Ovary (tissue), 3 donors: Measurements from ENCODE around the gene AGO1.
"Not testable (repeated sequence)": the region's sequence is repeated elsewhere in the genome, so short reads cannot be mapped to it uniquely, and the experiment has no call there.

Experiments used
- CTCF ChIP-seq, 3 donors: fragments of 450-650 bp in 2 of 3; fragments of 200-600 bp in 1 of 3; IDR thresholded peaks; one replicate each; pipeline versions ENCODE4 v1.5.1 to v1.8.0; 2016 to 2022; ENCODE audit warnings: antibody characterized with exemption in 3 of 3, mild to moderate bottlenecking in 1 of 3
- EP300 ChIP-seq: sonication (generic); formaldehyde crosslinking; IDR thresholded peaks from one replicate; pipeline ENCODE4 v1.6.1; 2017; ENCODE audit warnings: antibody characterized with exemption
- donor health status: DM: no; HTN: no; CAD: no.

- not testable (repeated sequence) for TF ChIP-seq CTCF (IDR thresholded peaks at IDR 0.05); EP300
Observed at GRCh38 chr1:35972631-35973030, 89.6 kb downstream of the AGO1 start.
